Measurements from ENCODE around the gene HRH1.

- TF ChIP-seq CTCF (IDR thresholded peaks at IDR 0.05; ENCODE audit: low read length) (no peak), EZH2 (IDR thresholded peaks at IDR 0.05; ENCODE audit: borderline replicate concordance, low read length) (no peak)
These were observed 15.9 kb downstream of the HRH1 start for GRCh38 chr3:11170052-11170770.
